A549 treated with Hydrocortisone at 1 μM for 4 hours (cell line): Measurements from ENCODE around the gene STIP1. TPM values are rescaled to one million over a fixed set of nuclear protein-coding genes. Genes with fewer than 3 reads are reported as not detected.

ENCODE experiments used
- total RNA-seq: library from RNA; stranded (reverse); fragments of 200-300 nt; extraction: Qiagen RNA extraction; gene quantifications from 5 replicates; pipeline ENCODE4 v1.2.3, GENCODE V29; 2022

The STIP1 gene
- 226 to 294 TPM (median 239 TPM) in 5 replicates for total RNA-seq

GRCh38 chr11:64185693-64186491, at the start of gene STIP1:
TSS of gene STIP1 (plus strand) at chr11:64186171. CDS start at chr11:64186262, 91 bp downstream.

GRCh38 chr11:64165842-64166635, 19.9 kb upstream of the STIP1 start, which contains the start of gene MACROD1:
TSS of gene MACROD1 (minus strand) at chr11:64166113. CDS start at chr11:64165994, 119 bp downstream.

GRCh38 chr11:64206457-64207255, 20.7 kb downstream of the STIP1 start, which contains the start of gene FERMT3:
TSS of gene FERMT3 (plus strand) at chr11:64206721. CDS start at chr11:64207365, 644 bp downstream.

GRCh38 chr11:64225608-64226506, 39.9 kb downstream of the STIP1 start, which contains the start of the genes NUDT22 and TRPT1:
TSS of gene NUDT22 (plus strand) at chr11:64226274. CDS start at chr11:64226653, 379 bp downstream.
TSS of gene TRPT1 (minus strand) at chr11:64226186. CDS start at chr11:64225860, 326 bp downstream.

GRCh38 chr11:64230171-64230984, 44.4 kb downstream of the STIP1 start, which contains the start of gene DNAJC4:
TSS of gene DNAJC4 (plus strand) at chr11:64230548. CDS start at chr11:64230855, 307 bp downstream.

GRCh38 chr11:64233913-64234586, 48.1 kb downstream of the STIP1 start, which contains the start of gene VEGFB:
TSS of gene VEGFB (plus strand) at chr11:64234584. CDS start at chr11:64234834, 250 bp downstream.

GRCh38 chr11:64240435-64241240, 54.7 kb downstream of the STIP1 start, which contains the start of gene FKBP2:
TSS of gene FKBP2 (plus strand) at chr11:64241095. CDS start at chr11:64242388, 1,293 bp downstream.

GRCh38 chr11:64246871-64247728, 61.1 kb downstream of the STIP1 start, which contains the start of gene PPP1R14B:
TSS of gene PPP1R14B (minus strand) at chr11:64246943. CDS start at chr11:64246673, 270 bp downstream.

GRCh38 chr11:64251016-64251752, 65.2 kb downstream of the STIP1 start, which contains the start of gene PLCB3:
TSS of gene PLCB3 (plus strand) at chr11:64251530. CDS start at chr11:64251650, 120 bp downstream.

Other genes with a start within 250 kb of the STIP1 start
- 13.8 to 18.2 TPM (median 15.3 TPM) in 5 replicates for gene NAA40, start 247.2 kb upstream of the STIP1 start, total RNA-seq
- gene COX8A, start 211.6 kb upstream of the STIP1 start, total RNA-seq: 634 to 1,125 TPM (median 1,037 TPM) in 5 replicates
- gene OTUB1, start 199.7 kb upstream of the STIP1 start, total RNA-seq: 109 to 136 TPM (median 127 TPM) in 5 replicates
- 0.03 to 0.09 TPM (median 0.06 TPM) in 5 replicates for gene FLRT1, start 150.2 kb upstream of the STIP1 start, total RNA-seq
- gene MACROD1, start 20.1 kb upstream of the STIP1 start, total RNA-seq: 9.0 to 15.8 TPM (median 13.5 TPM) in 5 replicates
- 0.90 to 3.5 TPM (median 1.1 TPM) in 5 replicates for gene FERMT3, start 20.6 kb downstream of the STIP1 start, total RNA-seq
- 15.9 to 26.7 TPM (median 25.0 TPM) in 5 replicates for gene TRPT1, start 40.0 kb downstream of the STIP1 start, total RNA-seq
- gene NUDT22, start 40.1 kb downstream of the STIP1 start, total RNA-seq: 30.0 to 39.3 TPM (median 36.0 TPM) in 5 replicates
- 17.1 to 22.6 TPM (median 21.1 TPM) in 5 replicates for gene DNAJC4, start 44.4 kb downstream of the STIP1 start, total RNA-seq
- 32.7 to 53.8 TPM (median 47.9 TPM) in 5 replicates for gene VEGFB, start 48.4 kb downstream of the STIP1 start, total RNA-seq
- 119 to 148 TPM (median 123 TPM) in 5 replicates for gene FKBP2, start 54.9 kb downstream of the STIP1 start, total RNA-seq
- gene PPP1R14B, start 60.8 kb downstream of the STIP1 start, total RNA-seq: 195 to 381 TPM (median 360 TPM) in 5 replicates
- 16.8 to 23.4 TPM (median 20.3 TPM) in 5 replicates for gene PLCB3, start 65.4 kb downstream of the STIP1 start, total RNA-seq
- 65.9 to 95.2 TPM (median 90.0 TPM) in 5 replicates for gene BAD, start 98.5 kb downstream of the STIP1 start, total RNA-seq
- 35.7 to 48.9 TPM (median 42.5 TPM) in 5 replicates for gene GPR137, start 99.7 kb downstream of the STIP1 start, total RNA-seq
- gene KCNK4, start 105.1 kb downstream of the STIP1 start, total RNA-seq: 0.07 to 0.10 TPM in 2 of 5 replicates, not detected in the others
- gene CATSPERZ, start 114.2 kb downstream of the STIP1 start, total RNA-seq: 2.1 to 2.6 TPM (median 2.4 TPM) in 5 replicates
- 44.7 to 58.6 TPM (median 55.8 TPM) in 5 replicates for gene ESRRA, start 119.4 kb downstream of the STIP1 start, total RNA-seq
- gene TRMT112, start 131.4 kb downstream of the STIP1 start, total RNA-seq: 340 to 460 TPM (median 407 TPM) in 5 replicates
- 384 to 494 TPM (median 449 TPM) in 5 replicates for gene PRDX5, start 131.9 kb downstream of the STIP1 start, total RNA-seq
- gene CCDC88B, start 154.0 kb downstream of the STIP1 start, total RNA-seq: 7.6 to 10.2 TPM (median 9.8 TPM) in 5 replicates
- 56.9 to 64.6 TPM (median 62.6 TPM) in 5 replicates for gene RPS6KA4, start 173.0 kb downstream of the STIP1 start, total RNA-seq